Keratinocyte (primary cell): Measurements from ENCODE around the gene NMB.

Source experiments
- CTCF ChIP-seq, 3 experiments: IDR thresholded peaks in 1 of 3; conservative IDR thresholded peaks in 1 of 3; optimal IDR thresholded peaks in 1 of 3; 2 replicates in 2 of 3; 3 replicates in 1 of 3; pipeline versions ENCODE3 to v1.5.1; 2011; ENCODE audit warnings: low read length in 3 of 3, mild to moderate bottlenecking in 3 of 3, moderate library complexity in 2 of 3, control low read depth in 1 of 3, inconsistent platforms in 1 of 3; ENCODE audit not compliant: insufficient read depth in 2 of 3; ENCODE audit errors: extremely low read depth in 1 of 3
- EZH2 ChIP-seq: IDR thresholded peaks from one replicate; pipeline ENCODE4 v1.6.1; 2012; ENCODE audit warnings: inconsistent platforms, mild to moderate bottlenecking, low read length, moderate library complexity

- TF ChIP-seq CTCF (optimal IDR thresholded peaks at IDR 0.05 in 1 of 3, IDR thresholded peaks at IDR 0.05 in 1 of 3, conservative IDR thresholded peaks at IDR 0.05 in 1 of 3; ENCODE audit: extremely low read depth in 1 of 3, insufficient read depth in 2 of 3, low read length in 3 of 3) (no peak), EZH2 (no peak)
Measured at GRCh38 chr15:84647726-84648125, 10.3 kb downstream of the NMB start.
